Kidney (tissue), 14 donors: ENCODE data around the gene CENPO. TPM values are rescaled to one million over a fixed set of nuclear protein-coding genes. Genes with fewer than 3 reads are reported as not detected.

Experiments
- DNase-seq, 5 donors: peaks; one replicate each; pipeline ENCODE4 v3.0.0-alpha.2; 2013 to 2020
- FAIRE-seq: peaks from 2 replicates; lab custom pipeline; 2012; peaks lifted over from hg19 to GRCh38; lab: Jason Lieb, UNC
- H3K27ac ChIP-seq, 2 donors: one replicate each; pipeline ENCODE4 v1.7.0; 2013; ENCODE audit warnings: low read depth in 2 of 2, low read length in 2 of 2, inconsistent platforms in 1 of 2
- H3K27me3 ChIP-seq: one replicate; pipeline ENCODE4 v1.7.1; 2013; ENCODE audit warnings: low read length, inconsistent platforms; ENCODE audit not compliant: control insufficient read depth, insufficient read depth
- H3K36me3 ChIP-seq, 3 donors: one replicate each; pipeline versions ENCODE4 v1.7.0 to v1.7.1; 2013; ENCODE audit warnings: low read length in 3 of 3, control low read depth in 1 of 3, inconsistent platforms in 1 of 3; ENCODE audit not compliant: insufficient read depth in 3 of 3, control insufficient read depth in 2 of 3
- H3K4me1 ChIP-seq, 3 donors: one replicate each; pipeline versions ENCODE4 v1.7.0 to v1.7.1; 2013; ENCODE audit warnings: low read length in 3 of 3, inconsistent platforms in 1 of 3, low read depth in 1 of 3; ENCODE audit not compliant: control insufficient read depth in 2 of 3, insufficient read depth in 2 of 3
- H3K4me3 ChIP-seq, 3 donors: one replicate each; pipeline versions ENCODE4 v1.7.0 to v1.8.1; 2013; ENCODE audit warnings: low read length in 3 of 3, control low read depth in 1 of 3, inconsistent platforms in 1 of 3
- H3K9ac ChIP-seq, 3 donors: one replicate each; pipeline versions ENCODE4 v1.7.0 to v1.7.1; 2013; ENCODE audit warnings: low read length in 3 of 3, control low read depth in 1 of 3, inconsistent platforms in 1 of 3
- H3K9me3 ChIP-seq, 3 donors: one replicate each; pipeline versions ENCODE4 v1.7.0 to v1.7.1; 2013; ENCODE audit warnings: low read length in 3 of 3, control low read depth in 1 of 3, inconsistent platforms in 1 of 3; ENCODE audit not compliant: control insufficient read depth in 2 of 3, insufficient read depth in 1 of 3
- CTCF ChIP-seq: IDR thresholded peaks from 3 replicates; pipeline ENCODE4 v1.5.1; 2012; ENCODE audit warnings: mild to moderate bottlenecking, moderate library complexity, borderline replicate concordance; ENCODE audit not compliant: insufficient read depth; ENCODE audit errors: extremely low read depth
- intact Hi-C: fragments of 100-400 bp; cut with DNase I; formaldehyde crosslinking; loops from one replicate; pipeline ENCODE4 v1.11.1; 2022
- polyA plus RNA-seq: library from polyadenylated mRNA; stranded (reverse); fragments of 350-450 nt; fragmentation: Illumina TruSeq; extraction: RNeasy Lipid Tissue Mini Kit (QIAGEN cat#74804); gene quantifications from one replicate; pipeline ENCODE4 v1.2.3, GENCODE V29; 2014; ENCODE audit warnings: low read depth, low replicate concordance; ENCODE audit not compliant: insufficient read depth
- total RNA-seq: library from RNA; stranded (reverse); fragmentation: NEBNext Ultra II Directional; extraction: Animal tissue kit (Norgen Biotek cat#: 25700); gene quantifications from one replicate; pipeline ENCODE4 v1.2.1, GENCODE V29; 2021
- donor health status: control.
- donor health status: control.
- donor health status: control.
- donor health status: control.
- donor health status: control.
- donor health status: DM: yes; HTN: yes; CAD: no.
- donor health status: Normal renal cell carcinoma (clear cell type).

CENPO gene
- total and polyA plus RNA-seq, 2 donors from 2014 or later, result 1.5 to 5.7 TPM

GRCh38 chr2:24856791-24857211 is 63.6 kb downstream of the CENPO start:
- no peak overlapping the region for H3K9ac ChIP-seq
- DNase-seq (peak in 3 of 5 donors; percentile 21 to 51 (median 26)), FAIRE-seq (no peak)
- H3K9me3 ChIP-seq, result no peaks in the 10 kb centered on the region
- H3K27me3 ChIP-seq, result no peaks in the 10 kb centered on the region
- no peaks in the 10 kb centered on the region for H3K36me3 ChIP-seq
- peaks cover 0 to 12% (median 6%) of the 10 kb centered on the region in 3 donors for H3K4me1 ChIP-seq
- no peak overlapping the region for H3K4me3 ChIP-seq
- intact Hi-C loops, result no loop called here
- no peak for TF ChIP-seq CTCF
- H3K27ac ChIP-seq, result peak overlapping the region; percentile 71 to 74

GRCh38 chr2:24857746-24858145 is 64.5 kb downstream of the CENPO start:
- H3K9me3 ChIP-seq, result no peaks in the 10 kb centered on the region
- H3K4me1 ChIP-seq, result peaks cover 0 to 12% (median 6%) of the 10 kb centered on the region in 3 donors
- H3K36me3 ChIP-seq, result no peaks in the 10 kb centered on the region
- H3K27me3 ChIP-seq, result no peaks in the 10 kb centered on the region
- H3K4me3 ChIP-seq, result no peak overlapping the region
- FAIRE-seq (no peak), DNase-seq (no peak)
- no peak overlapping the region for H3K27ac ChIP-seq
- no peak overlapping the region for H3K9ac ChIP-seq
- intact Hi-C loops, result no loop called here
- TF ChIP-seq CTCF, result no peak

GRCh38 chr2:24858996-24859395 is 65.8 kb downstream of the CENPO start:
- FAIRE-seq, result no peak
- no peak for TF ChIP-seq CTCF
- no peak for DNase-seq

GRCh38 chr2:24859968-24860600 is 66.9 kb downstream of the CENPO start:
- H3K9me3 ChIP-seq, result no peaks in the 10 kb centered on the region
- FAIRE-seq (no peak), DNase-seq (peak in 2 of 5 donors; percentile 16 to 52)
- H3K4me1 ChIP-seq, result peaks cover 0 to 12% (median 6%) of the 10 kb centered on the region in 3 donors
- no peaks in the 10 kb centered on the region for H3K27me3 ChIP-seq
- no peaks in the 10 kb centered on the region for H3K36me3 ChIP-seq
- no peak overlapping the region for H3K9ac ChIP-seq
- intact Hi-C loops, result no loop called here
- H3K4me3 ChIP-seq, result no peak overlapping the region
- H3K27ac ChIP-seq, result no peak overlapping the region
- TF ChIP-seq CTCF, result no peak

More at GRCh38 chr2:24858996-24859395, 65.8 kb downstream of the CENPO start:
- Histone ChIP-seq H3K9ac (no peak overlapping the region), H3K27me3 (no peaks in the 10 kb centered on the region), H3K9me3 (no peaks in the 10 kb centered on the region), H3K4me1 (peaks cover 0 to 12% (median 6%) of the 10 kb centered on the region in 3 donors), H3K36me3 (no peaks in the 10 kb centered on the region), H3K4me3 (no peak overlapping the region), H3K27ac (no peak overlapping the region)
- intact Hi-C loops, result no loop called here
